ENCODE data around the gene FAM135A.

FAM135A gene

GRCh38 chr6:70395301-70395672, 18.0 kb upstream of the FAM135A start:
- Histone ChIP-seq H3K36me3 (ENCODE audit: control insufficient read depth in 2 of 2, insufficient read depth in 2 of 2, low read length in 2 of 2) (no peaks in the 10 kb centered on the region), H3K9me3 (ENCODE audit: control insufficient read depth in 2 of 2, low read length in 2 of 2) (no peaks in the 10 kb centered on the region), H3K9ac (ENCODE audit: low read depth in 1 of 2, low read length in 2 of 2) (no peak overlapping the region), H3K27ac (ENCODE audit: low read depth in 2 of 2, low read length in 2 of 2) (peak overlapping the region in 1 of 2 donors; percentile 46), H3K4me1 (ENCODE audit: control insufficient read depth in 2 of 2, insufficient read depth in 2 of 2, low read length in 2 of 2) (peaks cover 23 to 44% of the 10 kb centered on the region in 2 donors), H3K27me3 (ENCODE audit: control insufficient read depth in 2 of 2, insufficient read depth in 2 of 2, low read length in 2 of 2) (no peaks in the 10 kb centered on the region), H3K4me3 (ENCODE audit: low read length in 2 of 2) (no peak overlapping the region)

- Histone ChIP-seq H3K36me3 (ENCODE audit: control insufficient read depth in 2 of 2, insufficient read depth in 2 of 2, low read length in 2 of 2) (no peaks in the 10 kb centered on the region), H3K9ac (ENCODE audit: low read depth in 1 of 2, low read length in 2 of 2) (no peak overlapping the region), H3K27me3 (ENCODE audit: control insufficient read depth in 2 of 2, insufficient read depth in 2 of 2, low read length in 2 of 2) (no peaks in the 10 kb centered on the region), H3K4me3 (ENCODE audit: low read length in 2 of 2) (peak overlapping the region; percentile 25 to 28), H3K27ac (ENCODE audit: low read depth in 2 of 2, low read length in 2 of 2) (peak overlapping the region in 1 of 2 donors; percentile 56), H3K9me3 (ENCODE audit: control insufficient read depth in 2 of 2, low read length in 2 of 2) (no peaks in the 10 kb centered on the region), H3K4me1 (ENCODE audit: control insufficient read depth in 2 of 2, insufficient read depth in 2 of 2, low read length in 2 of 2) (peaks cover 22 to 47% of the 10 kb centered on the region in 2 donors)
Measured at GRCh38 chr6:70396163-70396562, 17.1 kb upstream of the FAM135A start.

GRCh38 chr6:70396796-70397729, 16.2 kb upstream of the FAM135A start:
- Histone ChIP-seq H3K4me3 (ENCODE audit: low read length in 2 of 2) (peak overlapping the region in 1 of 2 donors; percentile 34), H3K4me1 (ENCODE audit: control insufficient read depth in 2 of 2, insufficient read depth in 2 of 2, low read length in 2 of 2) (peaks cover 17 to 41% of the 10 kb centered on the region in 2 donors), H3K27ac (ENCODE audit: low read depth in 2 of 2, low read length in 2 of 2) (peak overlapping the region; percentile 56 to 93), H3K9ac (ENCODE audit: low read depth in 1 of 2, low read length in 2 of 2) (peak overlapping the region in 1 of 2 donors; percentile 45), H3K27me3 (ENCODE audit: control insufficient read depth in 2 of 2, insufficient read depth in 2 of 2, low read length in 2 of 2) (no peaks in the 10 kb centered on the region), H3K9me3 (ENCODE audit: control insufficient read depth in 2 of 2, low read length in 2 of 2) (no peaks in the 10 kb centered on the region), H3K36me3 (ENCODE audit: control insufficient read depth in 2 of 2, insufficient read depth in 2 of 2, low read length in 2 of 2) (no peaks in the 10 kb centered on the region)

GRCh38 chr6:70398783-70399728, 14.3 kb upstream of the FAM135A start:
- H3K27me3 ChIP-seq (ENCODE audit: control insufficient read depth in 2 of 2, insufficient read depth in 2 of 2, low read length in 2 of 2): no peaks in the 10 kb centered on the region
- peak overlapping the region; percentile 36 to 55 for H3K4me3 ChIP-seq (ENCODE audit: low read length in 2 of 2)
- peak overlapping the region; percentile 89 to 93 for H3K27ac ChIP-seq (ENCODE audit: low read depth in 2 of 2, low read length in 2 of 2)

GRCh38 chr6:70404658-70405057, 8.7 kb upstream of the FAM135A start:
- Histone ChIP-seq H3K9me3 (ENCODE audit: control insufficient read depth in 2 of 2, low read length in 2 of 2) (no peaks in the 10 kb centered on the region), H3K9ac (ENCODE audit: low read depth in 1 of 2, low read length in 2 of 2) (no peak overlapping the region), H3K27ac (ENCODE audit: low read depth in 2 of 2, low read length in 2 of 2) (no peak overlapping the region), H3K4me1 (ENCODE audit: control insufficient read depth in 2 of 2, insufficient read depth in 2 of 2, low read length in 2 of 2) (peaks cover 4 to 7% of the 10 kb centered on the region in 2 donors), H3K36me3 (ENCODE audit: control insufficient read depth in 2 of 2, insufficient read depth in 2 of 2, low read length in 2 of 2) (no peaks in the 10 kb centered on the region), H3K27me3 (ENCODE audit: control insufficient read depth in 2 of 2, insufficient read depth in 2 of 2, low read length in 2 of 2) (no peaks in the 10 kb centered on the region), H3K4me3 (ENCODE audit: low read length in 2 of 2) (no peak overlapping the region)

More at GRCh38 chr6:70398783-70399728, 14.3 kb upstream of the FAM135A start:
- Histone ChIP-seq H3K9me3 (ENCODE audit: control insufficient read depth in 2 of 2, low read length in 2 of 2) (no peaks in the 10 kb centered on the region), H3K36me3 (ENCODE audit: control insufficient read depth in 2 of 2, insufficient read depth in 2 of 2, low read length in 2 of 2) (no peaks in the 10 kb centered on the region), H3K9ac (ENCODE audit: low read depth in 1 of 2, low read length in 2 of 2) (peak overlapping the region; percentile 49 to 62), H3K4me1 (ENCODE audit: control insufficient read depth in 2 of 2, insufficient read depth in 2 of 2, low read length in 2 of 2) (peaks cover 17 to 37% of the 10 kb centered on the region in 2 donors)

- Histone ChIP-seq H3K9me3 (ENCODE audit: control insufficient read depth in 2 of 2, low read length in 2 of 2) (no peaks in the 10 kb centered on the region), H3K4me1 (ENCODE audit: control insufficient read depth in 2 of 2, insufficient read depth in 2 of 2, low read length in 2 of 2) (peaks cover 9 to 21% of the 10 kb centered on the region in 2 donors), H3K9ac (ENCODE audit: low read depth in 1 of 2, low read length in 2 of 2) (no peak overlapping the region), H3K27ac (ENCODE audit: low read depth in 2 of 2, low read length in 2 of 2) (no peak overlapping the region), H3K36me3 (ENCODE audit: control insufficient read depth in 2 of 2, insufficient read depth in 2 of 2, low read length in 2 of 2) (no peaks in the 10 kb centered on the region), H3K27me3 (ENCODE audit: control insufficient read depth in 2 of 2, insufficient read depth in 2 of 2, low read length in 2 of 2) (no peaks in the 10 kb centered on the region), H3K4me3 (ENCODE audit: low read length in 2 of 2) (no peak overlapping the region)
Measured at GRCh38 chr6:70409216-70409615, 4.1 kb upstream of the FAM135A start.

- peak overlapping the region; percentile 97 to 99 for H3K4me3 ChIP-seq (ENCODE audit: low read length in 2 of 2)
- H3K27me3 ChIP-seq (ENCODE audit: control insufficient read depth in 2 of 2, insufficient read depth in 2 of 2, low read length in 2 of 2): no peaks in the 10 kb centered on the region
- H3K36me3 ChIP-seq (ENCODE audit: control insufficient read depth in 2 of 2, insufficient read depth in 2 of 2, low read length in 2 of 2): no peaks in the 10 kb centered on the region
- H3K9ac ChIP-seq (ENCODE audit: low read depth in 1 of 2, low read length in 2 of 2): peak overlapping the region in 1 of 2 donors; percentile 42
- peaks cover 12 to 25% of the 10 kb centered on the region in 2 donors for H3K4me1 ChIP-seq (ENCODE audit: control insufficient read depth in 2 of 2, insufficient read depth in 2 of 2, low read length in 2 of 2)
- H3K27ac ChIP-seq (ENCODE audit: low read depth in 2 of 2, low read length in 2 of 2): peak overlapping the region; percentile 82 to 86
- no peaks in the 10 kb centered on the region for H3K9me3 ChIP-seq (ENCODE audit: control insufficient read depth in 2 of 2, low read length in 2 of 2)
Measured at GRCh38 chr6:70411542-70412251, 1.6 kb upstream of the FAM135A start.

- Histone ChIP-seq H3K27ac (ENCODE audit: low read depth in 2 of 2, low read length in 2 of 2) (peak overlapping the region; percentile 82 to 90), H3K27me3 (ENCODE audit: control insufficient read depth in 2 of 2, insufficient read depth in 2 of 2, low read length in 2 of 2) (no peaks in the 10 kb centered on the region), H3K9me3 (ENCODE audit: control insufficient read depth in 2 of 2, low read length in 2 of 2) (no peaks in the 10 kb centered on the region), H3K9ac (ENCODE audit: low read depth in 1 of 2, low read length in 2 of 2) (peak overlapping the region; percentile 57 to 83), H3K36me3 (ENCODE audit: control insufficient read depth in 2 of 2, insufficient read depth in 2 of 2, low read length in 2 of 2) (no peaks in the 10 kb centered on the region), H3K4me1 (ENCODE audit: control insufficient read depth in 2 of 2, insufficient read depth in 2 of 2, low read length in 2 of 2) (peaks cover 12 to 25% of the 10 kb centered on the region in 2 donors), H3K4me3 (ENCODE audit: low read length in 2 of 2) (peak overlapping the region; percentile 97 to 99)
Measured at GRCh38 chr6:70412252-70413113, 825 bp upstream of the FAM135A start.

GRCh38 chr6:70413992-70414494, 735 bp downstream of the FAM135A start:
- Histone ChIP-seq H3K27ac (ENCODE audit: low read depth in 2 of 2, low read length in 2 of 2) (peak overlapping the region; percentile 82 to 85), H3K4me3 (ENCODE audit: low read length in 2 of 2) (peak overlapping the region; percentile 97 to 99), H3K9ac (ENCODE audit: low read depth in 1 of 2, low read length in 2 of 2) (peak overlapping the region; percentile 92 to 97), H3K36me3 (ENCODE audit: control insufficient read depth in 2 of 2, insufficient read depth in 2 of 2, low read length in 2 of 2) (peaks cover 6 to 7% of the 10 kb centered on the region in 2 donors), H3K27me3 (ENCODE audit: control insufficient read depth in 2 of 2, insufficient read depth in 2 of 2, low read length in 2 of 2) (no peaks in the 10 kb centered on the region), H3K9me3 (ENCODE audit: control insufficient read depth in 2 of 2, low read length in 2 of 2) (no peaks in the 10 kb centered on the region), H3K4me1 (ENCODE audit: control insufficient read depth in 2 of 2, insufficient read depth in 2 of 2, low read length in 2 of 2) (peaks cover 12 to 25% of the 10 kb centered on the region in 2 donors)
